Gastroesophageal sphincter (tissue), 4 donors: Measurements from ENCODE around the gene HS3ST5. TPM values are rescaled to one million over a fixed set of nuclear protein-coding genes. Genes with fewer than 3 reads are reported as not detected.

ENCODE experiments used
- ATAC-seq: fragments of 150-250 bp; one replicate; pipeline ENCODE4 v1.9.1; 2016; ENCODE audit warnings: mild to moderate bottlenecking, moderate library complexity
- H3K27ac ChIP-seq, 4 donors: fragments of 200-600 bp; sonication (generic) in 3 of 4; 1 replicate in 3 of 4; 2 replicates in 1 of 4; pipeline ENCODE4 v1.5.1; 2016 to 2019
- H3K27me3 ChIP-seq: fragments of 200-600 bp; sonication (generic); one replicate; pipeline ENCODE4 v1.5.1; 2019
- H3K36me3 ChIP-seq, 2 donors: fragments of 200-600 bp; sonication (generic); one replicate each; pipeline ENCODE4 v1.5.1; 2019; ENCODE audit warnings: control low read depth in 1 of 2
- H3K4me1 ChIP-seq, 3 donors: fragments of 200-600 bp; sonication (generic); 1 replicate in 2 of 3; 2 replicates in 1 of 3; pipeline ENCODE4 v1.5.1; 2016 to 2019; ENCODE audit warnings: control low read depth in 2 of 3
- H3K4me3 ChIP-seq, 2 donors: fragments of 200-600 bp; sonication (generic); one replicate each; pipeline ENCODE4 v1.5.1; 2019; ENCODE audit warnings: mild to moderate bottlenecking in 1 of 2, moderate library complexity in 1 of 2
- H3K9me3 ChIP-seq, 3 donors: fragments of 200-600 bp; sonication (generic); one replicate each; pipeline ENCODE4 v1.5.1; 2017 to 2019; ENCODE audit warnings: control low read depth in 2 of 3
- EP300 ChIP-seq: sonication (generic); formaldehyde crosslinking; IDR thresholded peaks from one replicate; pipeline ENCODE4 v1.6.1; 2017; ENCODE audit warnings: antibody characterized with exemption, mild to moderate bottlenecking
- POLR2A ChIP-seq, 2 donors: fragments of 450-650 bp; IDR thresholded peaks; one replicate each; pipeline ENCODE4 v1.6.1; 2017; ENCODE audit warnings: antibody characterized with exemption in 2 of 2, mild to moderate bottlenecking in 2 of 2, moderate library complexity in 1 of 2
- POLR2AphosphoS5 ChIP-seq: sonication (generic); formaldehyde crosslinking; IDR thresholded peaks from one replicate; pipeline ENCODE4 v1.6.1; 2017; ENCODE audit warnings: antibody characterized with exemption
- WGBS, 2 donors: methylation state at CpG; one replicate each; pipeline ENCODE4 v1.1.5; 2018; ENCODE audit warnings: low coverage in 1 of 2; 5-methylcytosine and 5-hydroxymethylcytosine counted together
- total RNA-seq, 4 donors: library from RNA; depleted of rRNA; stranded (reverse); fragments of >200 nt; gene quantifications; one replicate each; pipeline ENCODE4 v1.1.0, GENCODE V29; 2016
- TF ChIP-seq, protein P1 (sequence below), 4 experiments: fragments of 200-600 bp in 2 of 4; fragments of 450-650 bp in 2 of 4; sonication (generic) in 1 of 4; IDR thresholded peaks; one replicate each; pipeline ENCODE4 v1.5.1; 2017 to 2019; ENCODE audit warnings: antibody characterized with exemption in 4 of 4, mild to moderate bottlenecking in 2 of 4, moderate library complexity in 2 of 4

The HS3ST5 gene, protein sequence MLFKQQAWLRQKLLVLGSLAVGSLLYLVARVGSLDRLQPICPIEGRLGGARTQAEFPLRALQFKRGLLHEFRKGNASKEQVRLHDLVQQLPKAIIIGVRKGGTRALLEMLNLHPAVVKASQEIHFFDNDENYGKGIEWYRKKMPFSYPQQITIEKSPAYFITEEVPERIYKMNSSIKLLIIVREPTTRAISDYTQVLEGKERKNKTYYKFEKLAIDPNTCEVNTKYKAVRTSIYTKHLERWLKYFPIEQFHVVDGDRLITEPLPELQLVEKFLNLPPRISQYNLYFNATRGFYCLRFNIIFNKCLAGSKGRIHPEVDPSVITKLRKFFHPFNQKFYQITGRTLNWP
- under 1 TPM in 1 of 4 donors, not detected in 3; 0.13 TPM for total RNA-seq

DNA sequence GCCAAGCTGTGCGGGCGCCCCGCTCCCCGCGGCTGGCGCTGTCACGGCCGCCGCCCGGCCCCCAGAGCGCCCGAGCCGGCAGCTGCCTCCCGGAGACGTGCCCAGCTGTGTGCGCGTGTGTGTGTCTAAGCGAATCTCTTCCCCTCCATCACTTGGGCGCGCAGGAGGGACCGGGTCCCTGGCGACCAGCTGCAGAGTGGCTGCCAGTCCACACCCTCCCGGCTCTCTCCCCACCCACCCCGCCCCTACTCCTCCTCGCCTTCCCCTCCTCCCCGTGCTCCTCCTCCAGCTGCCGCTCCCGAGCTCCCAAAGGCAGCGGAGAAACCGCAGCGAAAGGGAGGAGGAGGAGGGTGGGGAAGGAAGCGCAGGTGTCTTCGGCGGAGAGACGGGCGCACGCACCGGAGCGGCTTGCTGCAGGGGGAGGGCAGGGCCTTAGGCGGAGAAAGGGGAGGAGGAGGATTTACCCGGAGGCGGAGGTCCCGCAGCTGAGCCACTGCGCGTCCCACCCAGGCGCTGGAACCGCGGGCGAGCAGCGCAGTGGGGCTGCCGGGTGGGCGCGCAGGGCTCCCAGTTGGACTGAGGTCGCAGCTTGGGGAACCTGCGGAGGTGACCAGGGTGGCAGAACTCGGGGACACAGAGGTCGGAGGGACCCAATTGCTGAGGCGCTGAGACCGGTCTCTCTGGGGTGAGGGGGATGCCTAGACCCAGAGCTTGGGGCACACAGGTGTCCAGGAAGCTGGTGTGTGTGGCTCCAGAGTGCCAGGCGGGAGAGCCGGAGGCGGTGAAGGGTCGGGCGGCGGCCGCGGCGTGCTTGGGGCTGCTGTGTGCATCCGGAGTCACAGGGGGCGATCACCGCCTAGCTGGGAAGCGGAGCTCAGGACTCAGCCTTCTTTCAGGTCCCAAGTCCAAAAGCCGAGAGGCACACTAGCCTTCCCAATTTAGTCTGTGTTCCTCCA lies at the start of gene HS3ST5:
HS3ST5 (minus strand) TSS at position 198 of the 956 bp plus-strand sequence. CDS start 280,178 bp downstream, outside the sequence.
- Histone ChIP-seq H3K4me3 (peak within 1 kb of the TSS; percentile 39 to 60), H3K9me3 (no peaks in the 10 kb centered on the region), H3K27me3 (peaks cover 59% of the 10 kb centered on the region), H3K27ac (no peak within 1 kb of the TSS), H3K4me1 (peaks cover 0 to 34% (median 13%) of the 10 kb centered on the region in 3 donors), H3K36me3 (no peaks in the 10 kb centered on the region)
- no peak for TF ChIP-seq POLR2A (IDR thresholded peaks at IDR 0.05)
- TF ChIP-seq, protein P1, sequence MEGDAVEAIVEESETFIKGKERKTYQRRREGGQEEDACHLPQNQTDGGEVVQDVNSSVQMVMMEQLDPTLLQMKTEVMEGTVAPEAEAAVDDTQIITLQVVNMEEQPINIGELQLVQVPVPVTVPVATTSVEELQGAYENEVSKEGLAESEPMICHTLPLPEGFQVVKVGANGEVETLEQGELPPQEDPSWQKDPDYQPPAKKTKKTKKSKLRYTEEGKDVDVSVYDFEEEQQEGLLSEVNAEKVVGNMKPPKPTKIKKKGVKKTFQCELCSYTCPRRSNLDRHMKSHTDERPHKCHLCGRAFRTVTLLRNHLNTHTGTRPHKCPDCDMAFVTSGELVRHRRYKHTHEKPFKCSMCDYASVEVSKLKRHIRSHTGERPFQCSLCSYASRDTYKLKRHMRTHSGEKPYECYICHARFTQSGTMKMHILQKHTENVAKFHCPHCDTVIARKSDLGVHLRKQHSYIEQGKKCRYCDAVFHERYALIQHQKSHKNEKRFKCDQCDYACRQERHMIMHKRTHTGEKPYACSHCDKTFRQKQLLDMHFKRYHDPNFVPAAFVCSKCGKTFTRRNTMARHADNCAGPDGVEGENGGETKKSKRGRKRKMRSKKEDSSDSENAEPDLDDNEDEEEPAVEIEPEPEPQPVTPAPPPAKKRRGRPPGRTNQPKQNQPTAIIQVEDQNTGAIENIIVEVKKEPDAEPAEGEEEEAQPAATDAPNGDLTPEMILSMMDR (IDR thresholded peaks at IDR 0.05): peak in 1 of 4 experiments; percentile 28
- no peak for TF ChIP-seq POLR2AphosphoS5
- no peak for TF ChIP-seq EP300
- peak; percentile 49 for ATAC-seq
- no CpG with 5 or more reads among the region's 73 CpGs for WGBS, 2 donors

DNA sequence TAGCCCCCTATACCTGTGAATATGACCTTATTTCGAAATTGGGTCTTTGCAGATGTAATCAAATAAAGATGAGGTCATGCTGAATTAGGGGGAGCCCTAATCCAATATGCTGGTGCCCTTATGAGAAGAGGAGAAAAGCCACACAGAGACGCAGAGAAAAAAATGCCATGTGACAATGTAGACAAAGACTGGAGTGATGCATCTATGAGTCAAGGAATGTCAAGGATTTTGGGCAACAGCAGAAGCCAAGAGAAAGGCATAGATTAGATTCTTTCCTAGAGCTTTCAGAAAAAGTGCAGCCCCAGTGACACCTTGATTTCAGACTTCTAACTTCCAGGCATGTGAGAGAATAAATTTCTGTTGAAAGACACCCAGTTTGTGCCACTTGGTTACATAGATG lies 47.4 kb upstream of the HS3ST5 start:
- TF ChIP-seq EP300 (no peak), POLR2AphosphoS5 (no peak), POLR2A (IDR thresholded peaks at IDR 0.05) (no peak)
- TF ChIP-seq, protein P1 (IDR thresholded peaks at IDR 0.05): no peak
- WGBS, 2 donors: 85 to 87% methylated on average over 2 of the region's 2 CpGs
- Histone ChIP-seq H3K4me3 (no peak overlapping the region), H3K4me1 (no peaks in the 10 kb centered on the region), H3K27me3 (no peaks in the 10 kb centered on the region), H3K27ac (no peak overlapping the region), H3K36me3 (no peaks in the 10 kb centered on the region), H3K9me3 (no peaks in the 10 kb centered on the region)
- ATAC-seq: no peak

DNA sequence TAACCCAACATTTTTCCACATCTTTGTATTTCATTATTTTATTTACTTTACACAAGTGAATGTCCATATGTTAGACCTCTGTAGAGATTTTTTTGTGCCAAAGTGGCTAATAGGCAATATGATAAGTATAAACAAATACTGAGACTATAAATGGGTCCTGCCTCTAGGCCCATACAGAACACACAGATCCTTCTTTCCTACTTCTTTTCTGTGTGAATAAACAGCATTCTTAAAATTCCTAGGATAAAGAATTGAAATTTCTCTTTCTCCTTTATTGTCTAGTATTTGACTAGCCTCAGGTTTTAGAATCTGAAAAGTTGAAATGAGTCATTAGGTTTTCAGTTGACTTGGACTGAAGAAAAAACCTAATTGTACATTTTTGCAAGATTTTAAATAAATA lies 46.3 kb upstream of the HS3ST5 start:
- Histone ChIP-seq H3K4me3 (no peak overlapping the region), H3K27ac (no peak overlapping the region), H3K36me3 (no peaks in the 10 kb centered on the region), H3K27me3 (no peaks in the 10 kb centered on the region), H3K9me3 (no peaks in the 10 kb centered on the region), H3K4me1 (no peaks in the 10 kb centered on the region)
- TF ChIP-seq, protein P1 (IDR thresholded peaks at IDR 0.05): no peak
- TF ChIP-seq EP300: no peak
- TF ChIP-seq POLR2A (IDR thresholded peaks at IDR 0.05): no peak
- no peak for ATAC-seq

DNA sequence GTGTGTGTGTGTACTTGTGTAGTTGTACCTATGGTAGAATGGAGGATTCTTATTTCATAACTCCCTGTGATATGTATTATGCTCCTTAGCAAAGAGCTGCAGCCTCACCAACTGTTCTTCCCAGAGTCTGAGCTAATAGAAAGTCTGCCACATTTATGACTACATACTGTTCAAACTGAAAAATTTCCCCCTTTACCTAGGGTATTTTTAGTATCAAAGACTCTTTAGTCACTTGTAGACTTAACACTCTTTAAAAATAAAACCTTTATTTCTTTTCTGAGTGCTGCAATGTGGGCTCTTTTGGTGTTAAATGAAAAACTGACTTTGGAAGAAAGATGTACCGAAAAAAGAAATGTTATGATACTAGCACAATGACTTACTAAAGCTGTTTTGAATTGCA lies 39.6 kb upstream of the HS3ST5 start:
- Histone ChIP-seq H3K4me1 (peaks cover 0 to 10% (median 0%) of the 10 kb centered on the region in 3 donors), H3K27me3 (no peaks in the 10 kb centered on the region), H3K36me3 (no peaks in the 10 kb centered on the region), H3K4me3 (no peak overlapping the region), H3K9me3 (no peaks in the 10 kb centered on the region), H3K27ac (no peak overlapping the region)
- 33 to 43% methylated on average over 1 of the region's 1 CpG for WGBS, 2 donors
- TF ChIP-seq POLR2AphosphoS5 (no peak), POLR2A (IDR thresholded peaks at IDR 0.05) (no peak), EP300 (no peak)
- TF ChIP-seq, protein P1 (IDR thresholded peaks at IDR 0.05): no peak
- no peak for ATAC-seq
